GM12875 (cell line): Measurements from ENCODE around the gene AXL.

Experiments used
- H3K4me3 ChIP-seq: one replicate; pipeline ENCODE4 v1.5.1; 2011; ENCODE audit warnings: low read depth, low read length, control low read depth
- CTCF ChIP-seq: IDR thresholded peaks from 2 replicates; pipeline ENCODE4 v1.5.1; 2011; ENCODE audit warnings: low read depth, mild to moderate bottlenecking, control low read depth, inconsistent platforms, low read length, moderate library complexity, borderline replicate concordance; ENCODE audit not compliant: insufficient read depth

Gene AXL

GRCh38 chr19:41300555-41300954 is 81.5 kb downstream of the AXL start:
- no peak for TF ChIP-seq CTCF
- H3K4me3 ChIP-seq, result no peak overlapping the region

GRCh38 chr19:41302624-41303351 is 83.8 kb downstream of the AXL start:
- H3K4me3 ChIP-seq, result no peak overlapping the region

GRCh38 chr19:41303954-41304353 is 84.9 kb downstream of the AXL start:
- no peak overlapping the region for H3K4me3 ChIP-seq
- no peak for TF ChIP-seq CTCF

More at GRCh38 chr19:41302624-41303351, 83.8 kb downstream of the AXL start:
- TF ChIP-seq CTCF, result no peak

- no peak for TF ChIP-seq CTCF
- no peak overlapping the region for H3K4me3 ChIP-seq
Measured at GRCh38 chr19:41304706-41305483, 85.9 kb downstream of the AXL start.

- TF ChIP-seq CTCF, result no peak
- H3K4me3 ChIP-seq, result no peak overlapping the region
Measured at GRCh38 chr19:41305927-41306793, 87.1 kb downstream of the AXL start.

- TF ChIP-seq CTCF, result no peak
- no peak overlapping the region for H3K4me3 ChIP-seq
Measured at GRCh38 chr19:41307090-41307875, 88.3 kb downstream of the AXL start.
